Endodermal cell (in vitro differentiated cells): ENCODE data around the gene TP53I13. TPM values are rescaled to one million over a fixed set of nuclear protein-coding genes. Genes with fewer than 3 reads are reported as not detected.
A peak's percentile ranks its signal among the peaks of the same experiment; 100 is the strongest.

Source experiments
- DNase-seq: peaks from one replicate; pipeline ENCODE4 v3.0.0-alpha.2; 2017
- H3K27ac ChIP-seq: 2 replicates; pipeline ENCODE4 v1.5.1; 2013; ENCODE audit warnings: mild to moderate bottlenecking, low read depth, low read length, moderate library complexity
- H3K27me3 ChIP-seq: 2 replicates; pipeline ENCODE4 v1.6.1; 2013; ENCODE audit warnings: mild to moderate bottlenecking, low read length, moderate library complexity; ENCODE audit not compliant: insufficient read depth, control insufficient read depth, poor library complexity, severe bottlenecking
- H3K36me3 ChIP-seq: 2 replicates; pipeline ENCODE4 v1.7.0; 2013; ENCODE audit warnings: mild to moderate bottlenecking, low read length, moderate library complexity; ENCODE audit not compliant: control insufficient read depth, insufficient read depth
- H3K4me1 ChIP-seq: one replicate; pipeline ENCODE4 v1.7.0; 2013; ENCODE audit warnings: low read length; ENCODE audit not compliant: control insufficient read depth, insufficient read depth
- H3K4me3 ChIP-seq: 2 replicates; pipeline ENCODE4 v1.5.1; 2013; ENCODE audit warnings: mild to moderate bottlenecking, low read length, moderate library complexity
- H3K9ac ChIP-seq: 2 replicates; pipeline ENCODE4 v1.6.1; 2013; ENCODE audit warnings: mild to moderate bottlenecking, low read length, moderate library complexity; ENCODE audit not compliant: poor library complexity, severe bottlenecking; ENCODE audit errors: extremely low read depth
- H3K9me3 ChIP-seq: 2 replicates; pipeline ENCODE4 v1.6.1; 2013; ENCODE audit warnings: mild to moderate bottlenecking, low read length, moderate library complexity; ENCODE audit not compliant: control insufficient read depth
- H3K27ac Mint-ChIP-seq: 2 replicates; pipeline ENCODE4 v1.8.0; 2020; ENCODE audit warnings: mixed read lengths
- H3K27me3 Mint-ChIP-seq: 2 replicates; pipeline ENCODE4 v1.8.0; 2021; ENCODE audit warnings: mild to moderate bottlenecking, mixed read lengths; ENCODE audit not compliant: insufficient read depth
- H3K36me3 Mint-ChIP-seq: 2 replicates; pipeline ENCODE4 v1.8.0; 2020; ENCODE audit warnings: low read depth, mixed read lengths
- H3K4me1 Mint-ChIP-seq: 2 replicates; pipeline ENCODE4 v1.8.0; 2020; ENCODE audit warnings: mixed read lengths
- H3K4me3 Mint-ChIP-seq: 2 replicates; pipeline ENCODE4 v1.8.0; 2020; ENCODE audit warnings: mild to moderate bottlenecking, moderate library complexity, mixed read lengths
- H3K9me3 Mint-ChIP-seq: 2 replicates; pipeline ENCODE4 v1.8.0; 2020; ENCODE audit warnings: mild to moderate bottlenecking, mixed read lengths
- WGBS, 2 experiments: methylation state at CpG; one replicate each; pipeline versions ENCODE4 v1.1.5 to v1.1.7; 2013; ENCODE audit warnings: missing lambda C conversion rate in 2 of 2, mixed read lengths in 1 of 2; ENCODE audit not compliant: insufficient coverage in 1 of 2, insufficient read length in 1 of 2; 5-methylcytosine and 5-hydroxymethylcytosine counted together
- total RNA-seq, 2 donors: library from RNA; stranded (reverse); fragmentation: NEBNext Ultra II Directional in 1 of 2; extraction: Animal tissue kit (Norgen Biotek cat#: 25700) in 1 of 2; gene quantifications; 2 replicates in 1 of 2; 3 replicates in 1 of 2; pipeline ENCODE4 v1.2.1, GENCODE V29; 2021
- TF ChIP-seq, protein P1 (sequence below): fragments of 200-600 bp; sonication (generic); conservative IDR thresholded peaks from 2 replicates; pipeline ENCODE4 v1.5.0; 2021; ENCODE audit warnings: antibody characterized with exemption, mild to moderate bottlenecking

TP53I13 gene
- total RNA-seq, 2 donors from 2014 or later, result 21.7 to 31.0 TPM

DNA sequence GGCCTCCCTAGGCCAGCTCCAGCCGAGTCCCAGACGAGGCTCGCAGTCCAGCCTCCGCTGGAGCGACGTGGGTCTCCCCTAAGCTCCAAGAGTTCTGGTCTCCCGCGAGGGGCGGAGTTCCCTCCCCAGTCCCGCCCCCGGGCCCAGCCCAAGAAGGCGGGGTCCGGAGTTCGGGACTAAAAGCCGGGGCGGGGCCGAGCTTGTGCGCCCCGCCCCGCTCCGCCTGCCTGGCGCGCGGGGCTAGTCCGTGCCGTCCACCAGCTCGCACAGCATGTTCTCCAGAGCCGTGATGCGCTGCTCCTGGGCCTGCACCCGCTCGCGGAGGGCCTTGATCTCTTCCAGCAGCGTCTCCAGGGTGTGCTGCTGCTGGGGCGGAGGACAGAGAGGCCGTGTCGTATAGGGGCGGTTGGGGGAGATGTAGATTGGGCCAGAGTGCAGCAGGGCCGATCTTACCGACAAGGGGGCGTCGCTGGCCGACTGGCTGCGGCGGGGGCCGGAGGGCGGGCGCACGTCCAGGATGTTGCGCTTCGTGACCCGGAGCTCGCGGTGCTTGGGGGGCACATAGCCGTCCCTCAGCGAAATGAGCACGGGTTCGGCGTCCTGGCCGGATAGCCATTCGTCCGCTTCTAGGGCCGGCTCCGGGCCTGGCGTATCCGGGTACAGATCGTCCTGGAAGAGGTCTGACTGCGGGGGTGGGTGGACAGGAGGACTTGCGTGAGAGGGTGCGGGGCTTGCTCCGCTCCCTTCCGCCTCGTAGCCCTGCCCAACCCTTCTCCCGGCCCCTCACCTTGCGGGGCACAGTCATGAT, 47.2 kb downstream of the TP53I13 start:
- H3K9me3 ChIP-seq, result no peaks in the 10 kb centered on the region
- H3K4me1 ChIP-seq, result no peaks in the 10 kb centered on the region
- peak; percentile 96 for DNase-seq
- Mint-ChIP-seq H3K27me3 (peaks cover 98% of the 10 kb centered on the region), H3K4me1 (peaks cover 2% of the 10 kb centered on the region), H3K27ac (no peak overlapping the region), H3K36me3 (no peaks in the 10 kb centered on the region), H3K9me3 (peaks cover 1% of the 10 kb centered on the region), H3K4me3 (peak overlapping the region; percentile 52)
- H3K9ac ChIP-seq, result no peak overlapping the region
- H3K4me3 ChIP-seq, result peak overlapping the region; percentile 65
- H3K27me3 ChIP-seq, result peaks cover 77% of the 10 kb centered on the region
- H3K27ac ChIP-seq, result no peak overlapping the region
- no peaks in the 10 kb centered on the region for H3K36me3 ChIP-seq
- 5 to 6% methylated on average over 31 to 74 of the region's 74 CpGs for WGBS, 2 experiments
- TF ChIP-seq, protein P1, sequence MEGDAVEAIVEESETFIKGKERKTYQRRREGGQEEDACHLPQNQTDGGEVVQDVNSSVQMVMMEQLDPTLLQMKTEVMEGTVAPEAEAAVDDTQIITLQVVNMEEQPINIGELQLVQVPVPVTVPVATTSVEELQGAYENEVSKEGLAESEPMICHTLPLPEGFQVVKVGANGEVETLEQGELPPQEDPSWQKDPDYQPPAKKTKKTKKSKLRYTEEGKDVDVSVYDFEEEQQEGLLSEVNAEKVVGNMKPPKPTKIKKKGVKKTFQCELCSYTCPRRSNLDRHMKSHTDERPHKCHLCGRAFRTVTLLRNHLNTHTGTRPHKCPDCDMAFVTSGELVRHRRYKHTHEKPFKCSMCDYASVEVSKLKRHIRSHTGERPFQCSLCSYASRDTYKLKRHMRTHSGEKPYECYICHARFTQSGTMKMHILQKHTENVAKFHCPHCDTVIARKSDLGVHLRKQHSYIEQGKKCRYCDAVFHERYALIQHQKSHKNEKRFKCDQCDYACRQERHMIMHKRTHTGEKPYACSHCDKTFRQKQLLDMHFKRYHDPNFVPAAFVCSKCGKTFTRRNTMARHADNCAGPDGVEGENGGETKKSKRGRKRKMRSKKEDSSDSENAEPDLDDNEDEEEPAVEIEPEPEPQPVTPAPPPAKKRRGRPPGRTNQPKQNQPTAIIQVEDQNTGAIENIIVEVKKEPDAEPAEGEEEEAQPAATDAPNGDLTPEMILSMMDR, result no peak

DNA sequence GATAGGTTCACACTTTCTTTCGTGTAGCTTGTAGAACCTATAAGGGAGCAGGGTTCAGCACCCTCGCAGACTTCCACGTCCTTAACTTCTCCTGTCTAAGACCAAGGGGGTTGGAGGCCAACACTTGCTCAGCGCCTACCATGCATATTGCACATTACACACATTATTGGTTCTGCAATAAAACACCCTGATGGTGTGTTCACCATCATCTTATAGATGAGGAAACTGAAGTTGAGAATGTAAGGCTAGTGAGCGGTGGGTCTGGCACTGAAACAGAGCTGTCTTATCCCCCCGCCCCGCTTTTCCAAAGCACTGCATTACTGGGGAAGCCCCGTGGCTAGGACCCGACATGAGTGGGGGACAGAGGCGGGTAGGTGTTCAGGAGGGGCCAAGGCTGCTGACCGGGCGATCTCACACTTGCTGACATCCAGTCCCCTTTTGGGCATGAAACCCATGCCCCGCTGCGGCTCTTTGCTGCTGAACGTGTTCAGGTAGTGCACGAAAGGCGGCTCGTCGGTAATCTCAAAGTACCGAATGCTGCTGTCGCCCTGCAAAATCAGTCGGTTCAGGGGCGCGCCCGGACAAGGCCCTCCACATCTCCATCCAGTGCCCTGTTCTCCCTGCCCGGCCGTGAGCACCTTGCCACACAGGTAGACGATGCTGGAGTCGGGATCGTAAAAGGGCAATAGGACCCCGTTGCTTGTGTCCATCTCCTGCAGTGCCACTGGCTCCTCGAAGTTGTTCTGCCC, 48.0 kb downstream of the TP53I13 start:
- peak overlapping the region; percentile 65 for H3K4me3 ChIP-seq
- H3K27me3 ChIP-seq, result peaks cover 85% of the 10 kb centered on the region
- Mint-ChIP-seq H3K4me3 (peak overlapping the region; percentile 52), H3K4me1 (peaks cover 2% of the 10 kb centered on the region), H3K27ac (no peak overlapping the region), H3K36me3 (no peaks in the 10 kb centered on the region), H3K9me3 (peaks cover 1% of the 10 kb centered on the region), H3K27me3 (peaks cover 98% of the 10 kb centered on the region)
- no peaks in the 10 kb centered on the region for H3K9me3 ChIP-seq
- no peak overlapping the region for H3K27ac ChIP-seq
- DNase-seq, result no peak
- H3K9ac ChIP-seq, result no peak overlapping the region
- 29 to 52% methylated on average over 20 to 32 of the region's 32 CpGs for WGBS, 2 experiments
- H3K36me3 ChIP-seq, result no peaks in the 10 kb centered on the region
- TF ChIP-seq, protein P1, result no peak
- H3K4me1 ChIP-seq, result no peaks in the 10 kb centered on the region

DNA sequence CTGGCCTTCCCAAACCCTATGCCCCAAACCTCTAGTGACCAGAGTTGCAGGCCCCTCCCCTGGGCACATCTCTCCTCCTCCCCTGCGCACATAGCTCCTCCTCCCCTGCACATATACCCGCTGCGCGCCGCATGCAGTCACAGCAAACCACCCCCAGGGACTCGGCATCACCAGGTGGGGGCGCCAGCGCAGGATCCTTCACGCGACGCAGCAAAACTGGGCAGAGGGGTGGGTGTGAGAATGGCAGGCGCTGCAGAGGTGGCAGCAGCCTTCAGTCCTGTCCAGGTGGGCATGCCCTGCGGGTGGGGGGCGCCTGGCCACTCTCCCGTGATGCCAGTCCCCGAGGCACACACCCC, 48.6 kb downstream of the TP53I13 start:
- 11 to 17% methylated on average over 3 to 16 of the region's 16 CpGs for WGBS, 2 experiments
- peaks cover 91% of the 10 kb centered on the region for H3K27me3 ChIP-seq
- H3K4me1 ChIP-seq, result no peaks in the 10 kb centered on the region
- no peak overlapping the region for H3K27ac ChIP-seq
- Mint-ChIP-seq H3K36me3 (no peaks in the 10 kb centered on the region), H3K4me3 (no peak overlapping the region), H3K27ac (no peak overlapping the region), H3K4me1 (peaks cover 2% of the 10 kb centered on the region), H3K9me3 (peaks cover 1% of the 10 kb centered on the region), H3K27me3 (peaks cover 98% of the 10 kb centered on the region)
- TF ChIP-seq, protein P1, result peak; percentile 76
- no peaks in the 10 kb centered on the region for H3K36me3 ChIP-seq
- H3K9me3 ChIP-seq, result no peaks in the 10 kb centered on the region
- H3K9ac ChIP-seq, result no peak overlapping the region
- peak; percentile 96 for DNase-seq
- H3K4me3 ChIP-seq, result no peak overlapping the region
